Effector memory CD4-positive, alpha-beta T cell (primary cell): ENCODE data around the gene WNT5B.

ENCODE experiments used
- DNase-seq, 3 donors: peaks; one replicate each; pipeline ENCODE4 v3.0.0-alpha.2; 2020
- H3K27ac ChIP-seq: 2 replicates; pipeline ENCODE4 v1.7.0; 2013; ENCODE audit warnings: mild to moderate bottlenecking, low read length, moderate library complexity; ENCODE audit not compliant: insufficient read depth, poor library complexity, severe bottlenecking
- H3K27me3 ChIP-seq: replicated peaks from 2 replicates; pipeline ENCODE4 v1.7.0; 2013; ENCODE audit warnings: mild to moderate bottlenecking, low read length; ENCODE audit not compliant: insufficient read depth, control insufficient read depth, poor library complexity, severe bottlenecking
- H3K36me3 ChIP-seq: 2 replicates; pipeline ENCODE4 v1.7.0; 2013; ENCODE audit warnings: mild to moderate bottlenecking, low read length, moderate library complexity; ENCODE audit not compliant: control insufficient read depth, insufficient read depth
- H3K4me1 ChIP-seq: 2 replicates; pipeline ENCODE4 v1.7.0; 2013; ENCODE audit warnings: low read length, mild to moderate bottlenecking; ENCODE audit not compliant: control insufficient read depth, insufficient read depth, poor library complexity, severe bottlenecking
- H3K4me3 ChIP-seq: 2 replicates; pipeline ENCODE4 v1.7.0; 2013; ENCODE audit warnings: low read length, low read depth, mild to moderate bottlenecking; ENCODE audit not compliant: insufficient read depth, poor library complexity, severe bottlenecking
- H3K9me3 ChIP-seq: 2 replicates; pipeline ENCODE4 v1.7.0; 2013; ENCODE audit warnings: mild to moderate bottlenecking, low read length, moderate library complexity; ENCODE audit not compliant: control insufficient read depth

Gene WNT5B

GRCh38 chr12:1590221-1590979 is 38.6 kb upstream of the WNT5B start:
- Histone ChIP-seq H3K4me1 (peaks cover 33% of the 10 kb centered on the region), H3K27ac (peak overlapping the region; percentile 10), H3K4me3 (peak overlapping the region; percentile 29)

GRCh38 chr12:1591034-1591433 is 38.0 kb upstream of the WNT5B start:
- Histone ChIP-seq H3K36me3 (no peaks in the 10 kb centered on the region), H3K4me1 (peaks cover 35% of the 10 kb centered on the region), H3K27me3 (no peaks in the 10 kb centered on the region), H3K4me3 (peak overlapping the region; percentile 29), H3K9me3 (no peaks in the 10 kb centered on the region), H3K27ac (peak overlapping the region; percentile 10)
- peak in 1 of 3 donors; percentile 17 for DNase-seq

More at GRCh38 chr12:1590221-1590979, 38.6 kb upstream of the WNT5B start:
- Histone ChIP-seq H3K36me3 (peaks cover 3% of the 10 kb centered on the region), H3K27me3 (no peaks in the 10 kb centered on the region), H3K9me3 (no peaks in the 10 kb centered on the region)
- no peak for DNase-seq

- Histone ChIP-seq H3K4me3 (peak overlapping the region; percentile 40), H3K9me3 (no peaks in the 10 kb centered on the region), H3K27ac (no peak overlapping the region), H3K4me1 (peaks cover 35% of the 10 kb centered on the region), H3K27me3 (no peaks in the 10 kb centered on the region), H3K36me3 (no peaks in the 10 kb centered on the region)
- no peak for DNase-seq
Measured at GRCh38 chr12:1591543-1591942, 37.5 kb upstream of the WNT5B start.

GRCh38 chr12:1592444-1593173 is 36.4 kb upstream of the WNT5B start:
- Histone ChIP-seq H3K4me1 (peaks cover 35% of the 10 kb centered on the region), H3K27ac (peak overlapping the region; percentile 58), H3K36me3 (no peaks in the 10 kb centered on the region), H3K4me3 (peak overlapping the region; percentile 83), H3K27me3 (no peaks in the 10 kb centered on the region), H3K9me3 (no peaks in the 10 kb centered on the region)
- DNase-seq = peak; percentile 20 to 40 (median 38)

GRCh38 chr12:1593174-1594005 is 35.6 kb upstream of the WNT5B start:
- Histone ChIP-seq H3K9me3 (no peaks in the 10 kb centered on the region), H3K27ac (peak overlapping the region; percentile 58), H3K4me3 (peak overlapping the region; percentile 83), H3K36me3 (no peaks in the 10 kb centered on the region), H3K27me3 (no peaks in the 10 kb centered on the region), H3K4me1 (peaks cover 35% of the 10 kb centered on the region)
- peak; percentile 39 to 50 (median 49) for DNase-seq

- Histone ChIP-seq H3K27ac (peak overlapping the region; percentile 58), H3K4me1 (peaks cover 30% of the 10 kb centered on the region)
- DNase-seq = no peak
Measured at GRCh38 chr12:1594006-1594260, 35.1 kb upstream of the WNT5B start.

GRCh38 chr12:1594261-1595025 is 34.6 kb upstream of the WNT5B start, which contains the start of gene FBXL14:
Gene FBXL14, minus strand, starts transcription at chr12:1594581. Its CDS starts 515 bp downstream, at chr12:1594066.
- H3K9me3 ChIP-seq = no peaks in the 10 kb centered on the region
- peak within 1 kb of the TSS; percentile 81 for H3K27ac ChIP-seq
- peak; percentile 82 to 85 (median 82) for DNase-seq
- peaks cover 29% of the 10 kb centered on the region for H3K4me1 ChIP-seq
- no peaks in the 10 kb centered on the region for H3K36me3 ChIP-seq
- H3K4me3 ChIP-seq = peak within 1 kb of the TSS; percentile 83
- H3K27me3 ChIP-seq = no peaks in the 10 kb centered on the region

More at GRCh38 chr12:1594006-1594260, 35.1 kb upstream of the WNT5B start:
- Histone ChIP-seq H3K9me3 (no peaks in the 10 kb centered on the region), H3K4me3 (peak overlapping the region; percentile 83), H3K36me3 (no peaks in the 10 kb centered on the region), H3K27me3 (no peaks in the 10 kb centered on the region)

GRCh38 chr12:1595026-1595561 is 33.9 kb upstream of the WNT5B start:
- H3K4me3 ChIP-seq = peak overlapping the region; percentile 53
- H3K4me1 ChIP-seq = peaks cover 27% of the 10 kb centered on the region
- peak overlapping the region; percentile 81 for H3K27ac ChIP-seq

GRCh38 chr12:1595690-1596347 is 33.2 kb upstream of the WNT5B start:
- Histone ChIP-seq H3K4me3 (peak overlapping the region; percentile 53), H3K27ac (peak overlapping the region; percentile 81)
- no peak for DNase-seq

More at GRCh38 chr12:1595026-1595561, 33.9 kb upstream of the WNT5B start:
- H3K9me3 ChIP-seq = no peaks in the 10 kb centered on the region
- no peaks in the 10 kb centered on the region for H3K27me3 ChIP-seq
- no peak for DNase-seq
- no peaks in the 10 kb centered on the region for H3K36me3 ChIP-seq

More at GRCh38 chr12:1595690-1596347, 33.2 kb upstream of the WNT5B start:
- H3K4me1 ChIP-seq = peaks cover 20% of the 10 kb centered on the region
- H3K27me3 ChIP-seq = no peaks in the 10 kb centered on the region
- no peaks in the 10 kb centered on the region for H3K9me3 ChIP-seq
- no peaks in the 10 kb centered on the region for H3K36me3 ChIP-seq
